HPDE6-E6E7 (cell line): ENCODE measurements around the gene USP3.
A peak's percentile ranks its signal among the peaks of the same experiment; 100 is the strongest.
"Not testable (repeated sequence)": the region's sequence is repeated elsewhere in the genome, so short reads cannot be mapped to it uniquely, and the experiment has no call there.

Experiments used
- DNase-seq: peaks from one replicate; pipeline ENCODE4 v3.0.0; 2011; ENCODE audit warnings: missing footprints; ENCODE audit errors: extremely low spot score

Gene USP3

DNA sequence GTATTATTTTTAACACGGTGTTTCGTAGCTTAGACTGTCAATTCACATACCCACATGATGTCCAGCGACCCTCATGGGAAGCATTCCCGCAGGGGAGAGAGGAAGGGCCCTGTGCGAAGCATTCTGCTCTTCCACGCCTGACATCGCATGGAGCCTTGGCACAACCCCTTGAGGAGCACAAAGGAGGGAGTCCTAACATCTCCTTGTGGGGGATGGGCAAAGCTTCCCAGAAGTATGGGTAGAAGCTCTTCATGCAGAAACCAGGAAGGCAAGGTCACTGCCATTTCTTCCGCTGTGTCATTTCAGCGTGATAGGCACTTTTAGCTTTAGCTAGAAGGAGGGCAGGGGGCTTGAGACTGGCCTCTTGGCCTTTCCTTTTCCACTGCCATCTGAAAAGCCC is 28.7 kb upstream of the USP3 start:
- DNase-seq = no peak

DNA sequence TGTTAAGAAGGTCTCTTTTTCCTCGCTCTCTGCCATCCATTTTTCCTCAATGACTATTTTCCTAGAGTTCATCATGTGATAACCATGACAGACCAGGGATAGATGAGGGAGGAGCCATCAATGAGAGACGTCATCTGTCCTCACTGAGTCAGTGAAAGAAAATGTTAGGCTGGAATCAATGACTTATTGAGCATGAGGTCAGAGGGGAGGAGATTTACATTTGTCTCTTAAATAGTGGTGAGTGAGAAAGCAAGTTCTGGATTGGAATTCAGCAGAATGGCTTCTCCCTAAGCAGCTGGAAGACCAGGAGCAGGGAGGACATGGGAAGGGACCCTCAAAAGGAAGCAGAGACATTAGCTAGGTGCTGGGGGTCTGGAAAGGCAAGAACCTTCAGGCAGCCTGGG is 28.2 kb upstream of the USP3 start:
- DNase-seq = peak; percentile 75

DNA sequence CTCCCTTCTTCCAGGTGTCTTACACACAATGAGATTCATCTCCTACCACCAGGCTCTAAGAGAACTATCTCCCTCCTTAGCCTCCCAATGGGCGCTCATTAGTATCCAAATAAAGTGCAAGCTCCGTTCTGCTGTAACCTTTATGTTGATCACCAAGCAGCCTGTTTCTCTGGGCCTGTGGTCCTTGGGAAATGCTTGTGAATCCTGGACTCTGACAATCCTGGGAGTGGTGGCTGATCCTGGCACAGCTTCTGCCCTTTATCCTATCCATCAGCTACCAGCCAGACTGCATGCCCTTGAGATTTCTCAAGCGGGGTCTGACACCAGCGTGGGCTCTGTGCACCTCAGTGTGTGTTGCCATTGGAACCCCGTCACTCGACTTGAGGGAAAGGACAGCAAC is 26.1 kb upstream of the USP3 start:
- no peak for DNase-seq

DNA sequence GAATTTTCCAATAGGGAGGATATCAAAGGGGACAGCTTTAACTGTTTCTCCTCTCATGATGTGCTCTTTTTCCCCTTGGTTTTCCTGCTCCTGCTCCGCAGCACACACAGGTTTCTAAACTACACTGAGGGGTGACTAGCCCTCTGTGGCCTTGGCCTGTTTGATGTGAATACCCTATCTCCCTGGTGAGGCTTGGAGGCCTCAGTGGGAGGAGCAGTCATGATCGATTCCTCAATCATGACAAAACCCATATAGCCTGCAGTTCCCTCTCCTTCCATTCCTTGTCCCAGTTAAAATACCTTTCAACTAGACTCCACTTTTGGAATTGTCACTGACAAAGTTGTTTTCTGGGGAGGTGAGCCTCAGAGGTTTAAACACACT is 24.0 kb upstream of the USP3 start:
- no peak for DNase-seq

DNA sequence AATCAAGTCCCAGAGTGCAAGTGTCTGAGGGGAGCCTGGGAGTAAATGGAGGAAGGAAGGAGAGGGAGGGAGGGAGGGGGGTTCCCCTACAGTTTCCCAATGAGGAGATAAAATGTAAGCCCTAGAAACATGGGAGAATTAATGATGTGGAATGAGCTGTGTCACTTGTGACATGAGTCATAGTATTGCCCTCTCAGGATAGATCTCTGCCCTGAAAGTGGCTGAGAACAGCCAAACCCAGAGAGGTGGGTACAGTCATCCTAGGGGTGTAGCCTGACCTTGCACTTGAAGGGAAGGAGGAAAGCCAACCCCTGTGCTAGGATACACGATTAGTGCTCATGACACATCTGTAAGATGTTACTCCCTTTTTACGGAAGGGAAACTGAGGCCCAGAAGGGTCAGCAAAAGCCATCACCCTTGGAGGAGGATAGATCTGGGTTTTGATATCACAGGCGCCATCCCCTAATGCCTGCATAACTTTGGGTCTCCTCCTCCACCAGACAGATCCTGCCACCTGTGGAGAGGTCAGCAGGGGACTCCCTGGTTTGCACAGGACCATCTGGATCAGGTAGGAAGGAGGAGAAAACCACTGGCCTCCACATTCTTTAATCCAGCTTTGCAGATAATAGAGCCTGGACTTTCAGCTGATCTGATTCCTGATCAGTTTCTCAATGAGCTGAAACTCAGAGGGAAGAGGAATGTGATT is 23.1 kb upstream of the USP3 start:
- no peak for DNase-seq

DNA sequence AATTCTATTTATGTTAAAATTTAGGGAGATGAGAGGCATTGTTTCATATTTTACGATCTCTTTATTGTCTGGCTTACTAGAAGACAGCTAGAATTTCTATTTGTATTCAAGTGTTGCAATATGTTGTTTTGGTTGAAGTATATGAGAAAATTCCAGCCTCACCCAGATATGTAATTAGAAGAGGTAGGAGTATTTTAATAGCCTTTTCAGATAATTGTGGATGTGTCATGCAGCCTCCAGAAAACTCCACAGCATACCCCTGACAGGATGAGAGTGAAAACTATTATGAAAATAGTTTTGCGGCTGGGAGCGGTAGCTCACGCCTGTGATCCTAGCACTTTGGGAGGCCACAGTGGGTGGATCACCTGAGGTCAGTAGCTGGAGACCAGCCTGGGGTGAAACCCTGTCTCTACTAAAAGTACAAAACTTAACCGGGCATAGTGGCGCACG is 21.5 kb upstream of the USP3 start:
- DNase-seq = no peak

DNA sequence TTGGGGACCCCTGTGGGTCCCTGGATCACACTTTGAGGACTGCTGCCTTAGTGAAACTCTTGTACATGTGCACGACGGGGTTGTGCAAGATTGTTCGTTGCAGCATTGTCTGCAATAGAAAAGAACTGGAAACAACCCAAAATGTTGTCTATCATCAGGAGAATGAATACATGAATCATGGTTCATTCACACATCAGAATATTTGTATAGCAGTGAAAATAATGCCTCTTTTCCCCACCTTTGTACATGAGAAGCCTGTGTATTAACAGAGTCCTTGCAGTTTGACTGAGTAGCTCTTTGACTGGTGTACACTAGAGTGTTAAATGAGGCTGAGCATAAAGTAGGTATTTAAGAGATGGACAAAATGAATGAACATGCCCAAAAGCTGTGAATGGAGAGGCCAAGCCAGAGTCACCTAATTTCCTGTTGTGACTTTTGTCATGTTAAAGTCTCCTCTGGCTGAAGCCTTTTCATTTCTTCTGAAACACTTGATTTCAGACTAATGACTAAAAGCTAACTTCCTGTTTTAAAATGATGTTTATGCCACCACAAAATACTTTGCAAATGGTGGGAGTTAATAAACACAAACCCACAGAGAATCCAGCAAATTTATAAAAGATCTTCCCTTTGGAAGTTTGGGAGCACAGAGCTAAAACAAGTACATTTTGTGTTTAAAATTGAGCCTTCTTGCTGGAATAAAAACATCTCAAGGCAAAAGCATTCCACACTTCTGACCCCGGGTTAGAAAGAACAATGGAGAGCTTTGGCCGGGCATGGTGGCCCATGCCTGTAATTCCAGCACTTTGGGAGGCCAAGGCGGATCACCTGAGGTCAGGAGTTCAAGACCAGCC is 20.6 kb upstream of the USP3 start:
- no peak for DNase-seq

DNA sequence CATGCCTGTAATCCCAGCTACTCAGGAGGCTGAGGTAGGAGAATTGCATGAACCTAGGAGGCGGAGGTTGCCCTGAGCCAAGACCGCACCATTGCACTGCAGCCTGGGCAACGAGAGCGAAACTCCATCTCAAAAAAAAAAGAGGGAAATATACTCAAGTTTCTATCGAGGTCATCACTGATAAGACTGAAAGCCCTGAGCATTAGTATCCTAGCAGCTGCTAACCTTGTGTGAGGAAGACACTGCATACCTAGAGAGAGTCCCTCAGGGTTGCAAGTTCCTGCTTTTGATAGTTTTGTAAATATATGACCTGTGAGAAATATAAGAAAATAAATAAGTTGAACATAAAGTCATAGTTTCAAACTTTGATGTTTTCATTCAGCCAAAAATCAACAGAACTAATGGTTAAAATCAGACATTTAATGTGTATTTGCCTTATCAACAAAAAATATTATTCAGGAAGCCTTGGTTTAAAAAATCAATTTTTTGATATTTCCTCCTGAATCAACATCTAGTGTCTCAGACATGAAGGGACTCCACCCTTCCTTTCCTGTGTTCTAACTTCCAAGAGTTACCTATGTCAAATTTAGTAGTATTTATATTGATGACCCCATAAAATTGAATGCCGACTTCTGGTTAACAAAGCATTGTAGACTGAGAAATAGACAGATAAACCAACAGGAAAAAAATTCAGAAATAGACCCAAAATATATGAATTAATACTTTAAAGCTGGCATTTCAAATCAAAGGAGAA is 19.8 kb upstream of the USP3 start:
- DNase-seq = no peak

DNA sequence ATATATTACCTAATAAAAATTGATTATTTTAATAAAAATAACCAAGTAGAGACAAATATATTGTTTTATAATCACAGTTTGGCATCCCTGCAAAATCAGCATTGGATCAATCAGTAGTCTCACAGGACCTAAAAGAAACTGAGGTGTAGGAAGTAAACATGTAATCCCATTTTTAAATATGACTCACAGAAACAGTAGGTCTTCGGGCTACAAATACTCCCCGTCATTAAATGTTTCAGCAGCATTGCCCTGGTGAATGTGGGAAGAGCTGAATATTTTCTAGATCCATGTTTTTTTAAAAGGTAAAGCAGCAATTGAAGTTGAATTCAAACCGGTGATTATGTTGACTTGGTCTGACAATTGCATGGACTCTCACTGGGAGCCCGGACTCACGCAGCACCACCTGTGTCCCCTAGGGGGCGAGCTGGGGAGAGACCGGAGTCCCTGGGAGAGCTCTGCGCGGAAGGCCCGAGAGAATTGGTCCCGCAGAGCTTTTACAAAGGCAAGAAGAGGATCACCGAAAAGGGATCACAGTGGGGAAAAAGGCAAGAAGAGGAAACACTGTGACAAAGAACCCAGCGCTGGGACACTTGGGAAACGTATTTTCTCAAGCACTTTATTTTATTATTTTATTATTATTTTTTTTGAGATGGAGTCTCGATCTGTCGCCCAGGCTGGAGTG is 17.2 kb upstream of the USP3 start:
- DNase-seq = peak; percentile 77

DNA sequence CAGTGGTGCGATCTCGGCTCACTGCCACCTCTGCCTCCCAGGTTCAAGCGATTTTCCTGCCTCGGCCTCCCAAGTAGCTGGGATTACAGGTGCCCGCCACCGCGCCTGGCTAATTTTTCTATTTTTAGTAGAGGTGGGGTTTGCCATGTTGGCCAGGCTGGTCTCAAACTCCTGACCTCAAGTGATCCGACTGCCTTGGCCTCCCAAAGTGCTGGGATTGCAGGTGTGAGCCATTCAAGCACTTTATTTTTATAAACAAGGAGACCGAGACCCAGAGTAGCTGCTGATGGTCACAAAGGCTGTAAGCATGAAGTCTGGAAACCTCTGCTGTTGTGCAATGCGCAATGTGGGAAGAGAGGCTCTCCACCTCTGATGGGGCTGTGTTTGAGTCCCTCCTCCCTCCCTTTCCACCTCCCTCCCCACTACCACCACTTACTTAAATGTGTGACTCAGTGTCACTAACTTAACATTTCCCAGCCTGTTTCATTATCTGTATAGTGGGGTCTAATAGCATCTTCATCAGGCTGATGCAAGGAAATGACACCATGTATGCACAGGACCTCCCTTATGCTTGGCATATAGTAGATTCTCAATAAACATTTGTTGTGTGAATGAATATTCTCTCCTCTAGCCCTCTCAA is 16.5 kb upstream of the USP3 start:
- DNase-seq = not testable (repeated sequence)

DNA sequence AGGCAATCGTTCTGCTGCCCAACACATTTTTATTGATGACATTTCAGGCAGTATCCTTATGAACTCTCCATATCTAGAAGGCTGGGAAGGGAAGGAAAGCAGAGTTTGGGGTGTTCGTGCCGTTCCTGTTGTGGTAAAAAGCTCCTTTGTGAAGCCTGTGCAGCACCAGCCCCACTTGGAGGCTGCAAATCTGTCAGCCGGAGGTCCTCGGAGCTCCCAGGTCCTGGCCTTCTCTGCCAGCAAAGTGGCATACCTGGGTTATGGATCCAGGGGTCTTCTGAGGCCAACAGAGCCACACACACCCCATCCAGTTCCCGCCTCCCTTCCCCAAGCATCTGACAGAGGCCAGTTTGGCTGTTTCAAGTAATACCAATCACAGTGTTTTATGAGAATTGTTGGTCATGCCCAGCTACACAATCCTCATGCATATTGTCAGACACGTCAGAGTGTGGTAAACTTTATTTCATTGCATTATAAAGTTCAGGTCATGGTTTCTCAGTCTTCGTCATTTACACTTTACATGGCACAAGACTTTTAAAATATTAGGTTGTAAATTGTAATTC is 15.9 kb upstream of the USP3 start:
- DNase-seq = no peak

DNA sequence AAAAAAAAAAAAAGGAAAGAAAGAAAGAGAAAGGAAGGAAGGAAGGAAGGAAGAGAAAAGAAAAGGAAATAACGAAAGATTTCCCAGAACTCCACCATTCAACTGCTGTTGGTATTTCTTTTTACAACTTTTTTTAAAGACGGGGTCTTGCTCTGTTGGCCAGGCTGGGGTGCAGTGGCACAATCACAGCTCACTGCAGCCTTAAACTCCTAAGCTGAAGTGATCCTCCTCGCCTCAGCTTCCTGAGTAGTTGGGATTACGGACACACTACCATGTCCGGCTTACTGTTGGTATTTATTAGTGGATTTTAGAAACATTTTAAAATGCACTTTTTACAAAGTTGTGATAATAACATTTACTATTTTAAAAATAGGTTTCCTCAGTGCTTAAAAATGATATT is 15.0 kb upstream of the USP3 start:
- DNase-seq = no peak

DNA sequence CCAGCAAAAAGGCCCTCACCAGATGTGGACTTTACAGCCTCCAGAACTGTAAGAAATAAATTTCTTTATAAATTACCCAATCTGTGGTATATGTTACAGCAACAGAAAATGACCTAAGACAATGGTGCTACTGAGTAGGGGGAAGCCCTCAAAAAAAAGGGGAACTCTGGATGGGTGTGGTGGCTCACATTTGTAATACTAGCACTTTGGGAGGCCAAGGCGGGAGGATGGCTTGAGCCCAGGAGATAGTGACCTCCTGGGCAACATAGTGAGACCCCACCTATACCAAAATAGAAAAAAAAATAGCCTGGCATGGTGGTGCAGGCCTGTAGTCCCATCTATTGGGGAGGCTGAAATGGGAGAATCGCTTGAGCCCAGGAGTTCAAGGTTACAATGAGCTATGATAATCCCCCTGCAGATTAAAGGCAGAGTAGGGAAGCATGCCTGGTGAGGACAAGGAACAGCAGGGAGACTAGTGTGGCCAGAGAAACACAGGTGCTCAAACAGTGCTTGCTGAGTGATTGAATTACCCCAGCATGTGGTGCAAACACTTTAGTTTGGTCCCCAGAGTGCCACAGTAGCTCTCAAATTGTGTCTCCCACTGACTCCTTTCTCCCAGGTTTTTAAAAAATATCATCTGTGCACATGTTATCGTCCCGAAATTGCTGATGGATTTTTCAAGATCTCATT is 13.9 kb upstream of the USP3 start:
- DNase-seq = no peak

DNA sequence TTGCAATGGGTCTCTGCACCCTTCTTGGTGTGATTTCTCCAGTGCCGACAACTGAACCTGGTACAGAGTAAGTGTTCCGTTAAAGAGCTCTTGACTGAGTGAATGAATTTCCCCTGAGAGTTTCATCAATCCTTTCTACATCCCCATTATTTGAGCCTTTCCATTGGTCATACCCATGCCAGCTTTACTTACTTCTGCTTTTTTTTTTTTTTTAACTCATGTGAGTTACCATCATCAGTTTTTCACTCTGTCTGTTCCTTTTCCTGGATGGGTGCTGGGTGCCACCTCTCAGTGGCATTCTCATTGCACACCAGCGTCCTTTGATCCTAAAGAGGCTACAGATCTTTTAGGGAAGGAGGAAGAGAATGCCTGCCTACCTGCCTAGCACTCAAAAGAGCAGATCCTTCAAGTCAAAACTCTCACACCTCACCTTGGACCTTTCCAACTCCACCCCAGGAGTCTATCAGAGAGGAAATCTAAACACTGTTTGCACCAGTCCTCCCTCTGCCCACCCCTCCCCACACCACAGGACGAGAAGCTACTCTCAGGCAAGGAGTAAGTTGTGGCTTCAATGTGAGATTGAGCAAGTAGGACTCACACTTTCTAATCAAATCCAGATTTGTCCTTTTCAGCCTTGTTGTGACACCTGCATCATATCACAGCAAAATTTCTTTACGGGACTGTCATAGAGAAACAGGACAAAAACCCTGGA is 13.1 kb upstream of the USP3 start:
- DNase-seq = no peak

DNA sequence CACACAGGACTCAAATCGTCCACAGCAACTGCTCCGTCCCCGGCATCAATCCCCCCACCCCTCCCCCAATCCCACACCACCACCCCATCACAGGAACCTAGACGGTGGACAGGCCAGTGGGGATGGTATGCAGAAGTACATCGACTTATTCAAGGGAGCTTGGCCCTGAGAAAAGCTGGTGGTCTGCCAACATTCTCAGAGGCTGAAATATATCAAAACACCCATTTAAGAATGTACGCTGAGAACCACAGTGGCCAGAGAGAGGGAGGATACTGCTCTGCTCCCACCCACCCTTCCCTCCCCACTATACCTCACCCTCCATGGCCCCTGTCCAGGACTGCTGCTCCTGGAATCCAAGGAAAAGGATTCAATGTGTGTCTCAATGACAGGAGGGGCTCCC is 12.4 kb upstream of the USP3 start:
- no peak for DNase-seq

DNA sequence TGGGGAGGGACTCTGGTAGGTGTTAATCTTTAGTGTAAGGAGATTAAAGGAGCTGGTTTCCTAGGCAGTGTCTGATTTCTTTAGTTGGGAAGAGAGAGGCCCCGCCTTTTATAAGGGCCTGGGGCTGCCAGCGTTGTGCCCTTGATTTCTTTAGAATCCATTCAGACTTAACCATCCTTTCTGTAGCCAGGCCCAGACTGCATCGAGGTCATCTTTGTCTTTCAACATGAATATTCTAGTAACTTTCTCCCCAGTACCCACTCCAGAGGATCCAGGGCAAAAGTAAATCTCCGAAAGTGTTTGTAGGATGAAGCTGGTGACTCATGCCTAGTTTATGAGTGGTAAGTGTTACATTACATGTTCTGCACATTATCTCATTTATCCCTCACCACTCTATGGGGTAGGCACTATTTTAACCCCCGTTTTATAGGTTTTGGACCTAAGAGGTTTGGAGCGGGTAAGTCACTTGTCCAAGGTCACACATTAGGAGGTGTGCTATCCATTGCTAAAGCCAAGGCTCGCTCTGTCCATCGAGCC is 11.8 kb upstream of the USP3 start:
- DNase-seq = no peak

DNA sequence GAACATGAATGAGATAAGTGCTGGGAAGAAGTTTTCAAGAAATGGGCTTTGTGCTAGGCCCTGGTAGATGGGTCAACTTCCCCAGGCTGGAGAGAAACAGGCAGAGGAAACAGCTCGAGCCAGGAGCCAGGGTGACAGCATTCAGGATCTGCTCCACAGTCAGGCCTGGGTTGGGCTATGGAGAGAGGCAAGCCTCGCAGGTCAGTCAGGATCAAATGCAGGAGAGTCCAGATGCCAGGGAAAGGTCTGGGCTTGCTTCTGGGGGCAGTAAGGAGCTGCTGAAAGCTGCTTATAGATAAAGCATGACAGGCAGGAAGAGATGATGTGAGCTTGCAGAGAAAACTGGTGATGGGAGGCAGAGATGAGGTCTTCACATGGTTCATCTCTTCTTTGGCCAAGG is 11.0 kb upstream of the USP3 start:
- no peak for DNase-seq

DNA sequence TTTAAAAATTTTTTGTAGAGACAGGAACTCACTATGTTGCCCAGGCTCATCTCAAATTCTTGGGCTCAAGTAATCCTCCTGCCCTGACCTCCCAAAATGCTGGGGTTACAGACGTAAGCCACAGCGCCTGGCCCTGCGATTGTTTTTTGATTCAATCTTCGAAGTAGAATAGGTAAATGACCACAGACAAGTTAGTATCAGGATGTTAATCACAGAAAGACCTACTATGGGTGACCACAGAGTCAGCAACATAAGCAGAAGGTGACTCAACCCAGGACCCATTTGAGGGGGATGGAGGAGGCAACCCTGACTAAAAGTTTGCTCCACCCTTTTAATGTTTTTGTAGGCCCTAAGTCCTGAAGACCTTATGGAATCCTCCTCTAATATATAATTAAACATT is 10.0 kb upstream of the USP3 start:
- DNase-seq = no peak

DNA sequence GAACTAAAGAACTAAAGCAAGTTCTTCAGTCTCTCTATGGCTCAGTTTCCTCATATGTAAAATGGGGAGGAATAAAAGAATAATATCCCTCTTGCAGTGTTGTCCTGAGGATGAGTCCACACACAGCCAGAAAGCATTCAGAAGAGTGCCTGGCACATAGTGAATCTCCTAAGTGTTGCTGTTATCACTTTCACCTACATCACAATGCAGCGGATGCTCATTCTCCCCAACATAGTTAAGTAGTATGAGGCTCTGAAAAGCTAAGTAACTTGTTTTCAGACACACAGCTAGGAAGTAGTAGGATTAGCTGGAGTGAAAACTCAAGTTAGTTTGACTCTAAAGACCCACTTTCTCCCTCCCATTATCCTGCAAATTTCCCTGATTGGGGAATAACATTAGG is 9.1 kb upstream of the USP3 start:
- DNase-seq = no peak
